Esophagus squamous epithelium (tissue), 4 donors: Measurements from ENCODE around the gene E4F1.

Experiments
- POLR2A ChIP-seq, 4 donors: fragments of 450-650 bp; IDR thresholded peaks; one replicate each; pipeline ENCODE4 v1.6.1; 2017; ENCODE audit warnings: antibody characterized with exemption in 4 of 4, mild to moderate bottlenecking in 4 of 4, moderate library complexity in 3 of 4
- TF ChIP-seq, protein P1 (sequence below), 6 experiments: fragments of 450-650 bp in 4 of 6; fragments of 200-600 bp in 2 of 6; sonication (generic) in 2 of 6; IDR thresholded peaks; one replicate each; pipeline ENCODE4 v1.5.1; 2016 to 2019; ENCODE audit warnings: antibody characterized with exemption in 6 of 6, mild to moderate bottlenecking in 4 of 6, moderate library complexity in 4 of 6

DNA sequence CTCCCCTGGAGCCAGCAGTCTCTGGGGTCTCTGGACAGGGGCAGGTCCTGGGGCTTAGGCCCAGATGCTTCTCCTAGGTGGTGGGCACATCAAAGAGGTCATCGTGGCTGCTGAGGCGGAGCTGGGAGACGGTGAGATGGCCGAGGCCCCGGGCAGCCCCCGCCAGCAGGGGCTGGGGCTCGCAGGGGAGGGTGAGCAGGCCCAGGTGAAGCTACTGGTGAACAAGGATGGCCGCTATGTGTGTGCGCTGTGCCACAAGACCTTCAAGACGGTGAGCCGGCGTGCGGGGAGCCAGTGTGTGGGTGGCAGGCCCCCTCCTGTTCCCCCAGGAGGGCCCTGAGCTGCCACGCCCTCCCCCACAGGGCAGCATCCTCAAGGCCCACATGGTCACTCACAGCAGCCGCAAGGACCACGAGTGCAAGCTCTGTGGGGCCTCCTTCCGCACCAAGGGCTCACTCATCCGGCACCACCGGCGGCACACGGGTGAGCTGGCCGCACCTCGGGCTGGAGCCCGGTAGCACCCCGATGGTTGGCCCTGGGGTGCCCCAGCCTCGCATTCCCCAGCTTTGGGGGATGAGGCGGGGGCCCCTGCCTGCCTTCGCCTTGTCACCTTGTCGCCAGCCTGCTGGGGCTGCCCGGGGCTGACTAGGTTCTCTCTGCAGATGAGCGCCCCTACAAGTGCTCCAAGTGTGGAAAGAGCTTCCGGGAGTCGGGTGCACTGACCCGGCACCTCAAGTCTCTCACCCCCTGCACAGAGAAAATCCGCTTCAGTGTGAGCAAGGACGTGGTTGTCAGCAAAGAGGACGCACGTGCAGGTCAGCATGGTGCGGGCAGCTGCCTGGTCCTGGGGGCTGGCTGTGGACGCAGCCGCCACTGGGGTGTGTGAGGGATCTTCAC, 9.0 kb downstream of the E4F1 start:
- no peak for TF ChIP-seq POLR2A (IDR thresholded peaks at IDR 0.05)
- TF ChIP-seq, protein P1, sequence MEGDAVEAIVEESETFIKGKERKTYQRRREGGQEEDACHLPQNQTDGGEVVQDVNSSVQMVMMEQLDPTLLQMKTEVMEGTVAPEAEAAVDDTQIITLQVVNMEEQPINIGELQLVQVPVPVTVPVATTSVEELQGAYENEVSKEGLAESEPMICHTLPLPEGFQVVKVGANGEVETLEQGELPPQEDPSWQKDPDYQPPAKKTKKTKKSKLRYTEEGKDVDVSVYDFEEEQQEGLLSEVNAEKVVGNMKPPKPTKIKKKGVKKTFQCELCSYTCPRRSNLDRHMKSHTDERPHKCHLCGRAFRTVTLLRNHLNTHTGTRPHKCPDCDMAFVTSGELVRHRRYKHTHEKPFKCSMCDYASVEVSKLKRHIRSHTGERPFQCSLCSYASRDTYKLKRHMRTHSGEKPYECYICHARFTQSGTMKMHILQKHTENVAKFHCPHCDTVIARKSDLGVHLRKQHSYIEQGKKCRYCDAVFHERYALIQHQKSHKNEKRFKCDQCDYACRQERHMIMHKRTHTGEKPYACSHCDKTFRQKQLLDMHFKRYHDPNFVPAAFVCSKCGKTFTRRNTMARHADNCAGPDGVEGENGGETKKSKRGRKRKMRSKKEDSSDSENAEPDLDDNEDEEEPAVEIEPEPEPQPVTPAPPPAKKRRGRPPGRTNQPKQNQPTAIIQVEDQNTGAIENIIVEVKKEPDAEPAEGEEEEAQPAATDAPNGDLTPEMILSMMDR (IDR thresholded peaks at IDR 0.05), result no peak
